Muscle of leg (tissue), 11 donors: Measurements from ENCODE around the gene PIP4K2C. TPM values are rescaled to one million over a fixed set of nuclear protein-coding genes. Genes with fewer than 3 reads are reported as not detected.
"Not testable (repeated sequence)": the region's sequence is repeated elsewhere in the genome, so short reads cannot be mapped to it uniquely, and the experiment has no call there.

Source experiments
- DNase-seq: peaks from one replicate; pipeline ENCODE4 v3.0.0; 2013
- H3K27ac ChIP-seq: one replicate; pipeline ENCODE4 v1.5.1; 2013; ENCODE audit warnings: mild to moderate bottlenecking, low read length, control low read depth
- H3K27me3 ChIP-seq: one replicate; pipeline ENCODE4 v1.6.1; 2013; ENCODE audit warnings: low read length; ENCODE audit not compliant: control insufficient read depth, insufficient read depth
- H3K36me3 ChIP-seq: one replicate; pipeline ENCODE4 v1.6.1; 2013; ENCODE audit warnings: low read length; ENCODE audit not compliant: control insufficient read depth, insufficient read depth
- H3K4me1 ChIP-seq: one replicate; pipeline ENCODE4 v1.6.1; 2013; ENCODE audit warnings: low read length; ENCODE audit not compliant: control insufficient read depth, insufficient read depth
- H3K4me3 ChIP-seq: one replicate; pipeline ENCODE4 v1.5.1; 2013; ENCODE audit warnings: low read length, control low read depth
- H3K9me3 ChIP-seq: replicated peaks from 2 replicates; pipeline ENCODE4 v1.6.1; 2013; ENCODE audit warnings: low read depth, low read length; ENCODE audit not compliant: control insufficient read depth
- WGBS: methylation state at CpG from one replicate; pipeline ENCODE4 v1.1.5; 2013; ENCODE audit warnings: missing lambda C conversion rate; ENCODE audit not compliant: insufficient coverage; 5-methylcytosine and 5-hydroxymethylcytosine counted together
- polyA plus RNA-seq, 8 donors: library from polyadenylated mRNA; unstranded; fragments of 120-200 nt; gene quantifications; one replicate each; pipeline versions ENCODE4 v1.2.1 to v1.2.3, GENCODE V29; 2013; ENCODE audit warnings: inconsistent platforms in 1 of 8, low replicate concordance in 1 of 8; ENCODE audit not compliant: insufficient read length in 8 of 8, insufficient read depth in 1 of 8
- total RNA-seq: library from RNA; stranded (reverse); fragments of 120-200 nt; gene quantifications from one replicate; pipeline ENCODE4 v1.2.4, GENCODE V29; 2013

Gene PIP4K2C
- total and polyA plus RNA-seq, 9 donors: 8.9 to 14.3 (median 11.7) TPM

GRCh38 chr12:57614178-57614947 lies 23.4 kb downstream of the PIP4K2C start:
- peaks cover 32% of the 10 kb centered on the region for H3K4me1 ChIP-seq
- WGBS: 87% methylated on average over 3 of the region's 14 CpGs
- no peak overlapping the region for H3K27ac ChIP-seq

GRCh38 chr12:57614948-57615500 lies 24.0 kb downstream of the PIP4K2C start:
- whole genome bisulfite sequencing: 96% methylated on average over 5 of the region's 11 CpGs
- H3K27me3 ChIP-seq: peaks cover 63% of the 10 kb centered on the region
- H3K4me3 ChIP-seq: no peak overlapping the region
- no peak overlapping the region for H3K27ac ChIP-seq
- peaks cover 38% of the 10 kb centered on the region for H3K36me3 ChIP-seq
- DNase-seq: peak; percentile 1
- H3K4me1 ChIP-seq: peaks cover 28% of the 10 kb centered on the region
- H3K9me3 ChIP-seq: no peaks in the 10 kb centered on the region

More at GRCh38 chr12:57614178-57614947, 23.4 kb downstream of the PIP4K2C start:
- DNase-seq: peak; percentile 52
- H3K27me3 ChIP-seq: peaks cover 61% of the 10 kb centered on the region
- peaks cover 38% of the 10 kb centered on the region for H3K36me3 ChIP-seq
- no peaks in the 10 kb centered on the region for H3K9me3 ChIP-seq
- H3K4me3 ChIP-seq: no peak overlapping the region

GRCh38 chr12:57615637-57616036 lies 24.6 kb downstream of the PIP4K2C start:
- Histone ChIP-seq H3K27ac (no peak overlapping the region), H3K36me3 (peaks cover 38% of the 10 kb centered on the region), H3K27me3 (peaks cover 63% of the 10 kb centered on the region), H3K9me3 (no peaks in the 10 kb centered on the region), H3K4me1 (peaks cover 24% of the 10 kb centered on the region), H3K4me3 (no peak overlapping the region)
- WGBS: 90% methylated on average over 5 of the region's 5 CpGs
- DNase-seq: no peak

- Histone ChIP-seq H3K9me3 (no peaks in the 10 kb centered on the region), H3K4me1 (peaks cover 28% of the 10 kb centered on the region), H3K27me3 (peaks cover 64% of the 10 kb centered on the region), H3K27ac (no peak overlapping the region), H3K36me3 (peaks cover 38% of the 10 kb centered on the region), H3K4me3 (no peak overlapping the region)
- DNase-seq: no peak
- WGBS: no CpG with 5 or more reads among the region's 3 CpGs
Measured at GRCh38 chr12:57616383-57617101, 25.6 kb downstream of the PIP4K2C start.

- 56% methylated on average over 2 of the region's 11 CpGs for WGBS
- H3K36me3 ChIP-seq: peaks cover 44% of the 10 kb centered on the region
- H3K9me3 ChIP-seq: no peaks in the 10 kb centered on the region
- H3K4me1 ChIP-seq: peaks cover 31% of the 10 kb centered on the region
- no peak for DNase-seq
- H3K27ac ChIP-seq: no peak overlapping the region
- no peak overlapping the region for H3K4me3 ChIP-seq
- H3K27me3 ChIP-seq: peaks cover 75% of the 10 kb centered on the region
Measured at GRCh38 chr12:57617942-57618341, 26.9 kb downstream of the PIP4K2C start.

- H3K4me3 ChIP-seq, DNase-seq, H3K27ac ChIP-seq, H3K9me3 ChIP-seq: not testable (repeated sequence)
- Histone ChIP-seq H3K4me1 (peaks cover 29% of the 10 kb centered on the region), H3K36me3 (peaks cover 42% of the 10 kb centered on the region), H3K27me3 (peaks cover 76% of the 10 kb centered on the region)
- 82% methylated on average over 4 of the region's 6 CpGs for WGBS
Measured at GRCh38 chr12:57618431-57618830, 27.4 kb downstream of the PIP4K2C start.

- Histone ChIP-seq H3K36me3 (peaks cover 40% of the 10 kb centered on the region), H3K4me1 (peaks cover 24% of the 10 kb centered on the region), H3K9me3 (no peaks in the 10 kb centered on the region), H3K4me3 (no peak overlapping the region), H3K27ac (no peak overlapping the region), H3K27me3 (peaks cover 78% of the 10 kb centered on the region)
- WGBS: 38% methylated on average over 9 of the region's 16 CpGs
- DNase-seq: peak; percentile 22
Measured at GRCh38 chr12:57618966-57619433, 28.0 kb downstream of the PIP4K2C start.

- Histone ChIP-seq H3K4me1 (peaks cover 23% of the 10 kb centered on the region), H3K4me3 (no peak overlapping the region), H3K27ac (no peak overlapping the region), H3K9me3 (no peaks in the 10 kb centered on the region), H3K36me3 (peaks cover 35% of the 10 kb centered on the region), H3K27me3 (peaks cover 81% of the 10 kb centered on the region)
- WGBS: 36% methylated on average over 43 of the region's 46 CpGs
- DNase-seq: no peak
Measured at GRCh38 chr12:57619434-57620244, 28.6 kb downstream of the PIP4K2C start.

GRCh38 chr12:57620245-57620935 lies 29.4 kb downstream of the PIP4K2C start:
- H3K4me3 ChIP-seq: no peak overlapping the region
- peaks cover 35% of the 10 kb centered on the region for H3K36me3 ChIP-seq
- peaks cover 23% of the 10 kb centered on the region for H3K4me1 ChIP-seq
- no peak overlapping the region for H3K27ac ChIP-seq
- peaks cover 86% of the 10 kb centered on the region for H3K27me3 ChIP-seq
- DNase-seq: peak; percentile 7
- no peaks in the 10 kb centered on the region for H3K9me3 ChIP-seq
- 49% methylated on average over 13 of the region's 13 CpGs for WGBS
